CD1c-positive myeloid dendritic cell (primary cell): ENCODE data around the gene FAM120AOS.
A peak's percentile ranks its signal among the peaks of the same experiment; 100 is the strongest.

ENCODE experiments used
- DNase-seq: peaks from one replicate; pipeline ENCODE4 v3.0.0-alpha.2; 2016; ENCODE audit errors: extremely low spot score

The FAM120AOS gene

DNA sequence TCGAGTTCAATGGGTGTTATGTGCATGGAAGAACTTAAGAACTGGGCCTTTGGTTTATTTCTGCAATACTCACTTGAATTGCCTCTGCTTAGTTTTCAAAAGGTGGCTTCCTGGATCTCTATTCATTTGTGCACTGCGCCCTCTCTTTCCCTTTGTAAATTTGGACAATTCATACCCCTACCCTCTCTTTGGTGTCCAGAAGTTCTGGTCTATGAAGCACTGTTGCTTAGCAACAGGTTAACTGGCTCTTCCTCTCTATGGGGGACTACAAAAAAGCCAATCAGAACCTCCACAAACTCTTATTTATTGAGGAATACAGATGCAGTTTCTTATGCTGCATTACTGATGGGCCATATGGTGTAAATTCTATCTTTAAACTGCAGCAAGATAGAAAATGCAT, 15.4 kb downstream of the FAM120AOS start:
- DNase-seq, result no peak

DNA sequence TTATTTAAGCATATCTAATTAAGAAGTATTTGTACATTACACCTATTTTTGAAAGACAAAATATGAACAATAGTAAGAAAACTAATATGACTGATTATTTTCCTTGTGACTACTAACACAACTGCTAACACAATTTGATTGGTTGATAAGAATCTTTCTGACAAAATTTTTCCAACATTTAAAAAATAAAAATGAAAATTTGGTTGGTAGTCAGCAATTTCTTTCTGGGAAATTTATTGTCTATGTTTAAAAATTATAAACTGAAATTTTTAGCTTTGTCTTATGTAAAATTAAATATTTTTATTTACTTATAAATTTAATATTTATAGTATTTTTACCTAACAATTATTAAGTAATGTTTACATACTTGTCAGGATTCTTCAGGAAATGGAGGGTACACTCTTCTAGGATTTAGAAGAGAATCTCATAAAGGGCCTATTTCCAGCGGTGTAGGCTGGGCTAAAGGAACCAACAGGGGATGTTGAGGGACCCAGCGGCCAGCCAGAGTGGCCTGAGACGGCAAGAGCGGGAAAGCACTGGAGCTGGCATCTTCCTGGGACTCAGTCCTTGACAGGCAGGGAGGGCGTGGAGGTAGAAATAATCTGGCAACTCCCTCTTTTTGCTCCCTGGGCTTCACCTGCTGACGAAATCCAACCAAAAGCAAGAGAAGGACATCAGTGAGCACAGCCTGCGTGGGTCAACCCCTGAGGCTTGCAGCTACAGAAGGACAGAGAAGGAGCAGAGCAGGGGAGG, 16.6 kb downstream of the FAM120AOS start:
- no peak for DNase-seq

DNA sequence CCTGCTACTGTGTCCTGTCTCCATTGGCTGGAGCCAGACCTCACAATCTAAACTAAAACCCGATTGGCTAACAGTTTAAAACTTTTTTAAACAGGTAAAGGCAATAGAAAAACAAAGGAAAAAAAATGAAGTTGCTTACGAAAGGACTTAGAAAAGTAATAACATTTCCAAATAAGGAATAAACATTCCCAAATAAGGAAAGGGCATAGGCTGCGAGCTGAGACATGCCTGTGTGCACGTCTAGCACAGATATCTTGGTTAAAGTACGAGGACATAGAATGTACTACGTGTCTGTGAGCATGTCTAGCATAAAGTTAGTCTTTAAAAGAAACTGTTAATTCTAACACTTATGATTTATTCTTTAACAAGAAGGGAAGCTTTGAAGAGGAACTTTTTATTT, 17.2 kb downstream of the FAM120AOS start:
- no peak for DNase-seq

DNA sequence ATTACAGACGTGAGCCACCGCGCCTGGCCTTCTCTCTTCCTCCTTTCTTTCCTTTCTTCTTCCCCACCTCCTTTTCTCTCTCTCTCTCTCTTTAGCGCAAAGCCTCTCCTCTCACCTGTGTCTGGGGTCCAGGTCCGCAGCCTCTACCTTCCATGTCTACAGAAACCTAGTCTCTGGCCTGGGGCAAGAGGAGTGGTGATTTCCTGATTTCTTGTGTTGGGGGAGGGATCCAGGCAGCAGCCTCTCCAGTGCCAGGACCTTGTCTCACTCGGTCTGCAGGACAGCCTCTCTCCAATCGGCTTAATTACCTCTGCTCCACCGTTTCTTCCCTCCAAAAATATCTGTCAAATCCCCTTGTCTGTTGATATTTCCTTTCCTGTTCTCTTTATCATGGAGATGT, 18.0 kb downstream of the FAM120AOS start:
- no peak for DNase-seq

DNA sequence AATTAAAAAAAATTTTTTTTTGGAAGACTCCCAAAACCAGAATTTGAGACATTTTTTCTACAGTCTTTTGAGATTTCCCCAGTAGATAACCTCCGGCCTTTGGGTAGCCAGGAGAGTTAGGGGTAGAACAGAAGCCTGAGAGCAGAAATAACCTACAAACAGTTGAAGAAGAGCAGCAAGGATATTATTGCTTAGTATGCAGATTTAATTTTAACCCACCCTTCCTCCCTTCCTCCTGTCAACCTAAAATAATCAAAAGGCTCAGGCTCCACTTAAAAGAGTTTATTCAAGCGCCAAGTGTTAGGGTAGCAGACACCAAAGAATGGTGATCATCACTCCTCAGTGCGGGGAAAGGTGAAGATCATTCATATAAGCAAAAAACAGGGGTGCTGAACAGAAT, 19.3 kb downstream of the FAM120AOS start:
- DNase-seq, result no peak

DNA sequence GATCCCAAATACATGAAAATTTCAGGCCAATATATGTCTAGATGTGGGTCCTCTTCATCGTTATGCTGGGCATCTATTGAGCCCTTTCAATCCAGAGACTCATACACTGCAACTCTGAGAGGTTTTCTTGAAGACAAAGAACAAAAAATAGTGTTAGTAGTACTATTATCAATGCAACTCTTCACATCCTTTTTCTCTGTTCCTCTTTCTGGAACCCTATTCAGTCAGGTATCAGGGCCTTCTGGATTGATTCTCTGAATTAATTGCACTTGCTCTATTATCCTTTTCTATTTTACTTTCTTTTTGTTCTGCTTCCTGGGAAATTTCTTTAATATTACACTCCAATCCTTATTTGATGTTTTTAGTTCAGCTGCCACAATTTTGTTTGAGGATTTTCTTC, 20.4 kb downstream of the FAM120AOS start:
- DNase-seq, result no peak

DNA sequence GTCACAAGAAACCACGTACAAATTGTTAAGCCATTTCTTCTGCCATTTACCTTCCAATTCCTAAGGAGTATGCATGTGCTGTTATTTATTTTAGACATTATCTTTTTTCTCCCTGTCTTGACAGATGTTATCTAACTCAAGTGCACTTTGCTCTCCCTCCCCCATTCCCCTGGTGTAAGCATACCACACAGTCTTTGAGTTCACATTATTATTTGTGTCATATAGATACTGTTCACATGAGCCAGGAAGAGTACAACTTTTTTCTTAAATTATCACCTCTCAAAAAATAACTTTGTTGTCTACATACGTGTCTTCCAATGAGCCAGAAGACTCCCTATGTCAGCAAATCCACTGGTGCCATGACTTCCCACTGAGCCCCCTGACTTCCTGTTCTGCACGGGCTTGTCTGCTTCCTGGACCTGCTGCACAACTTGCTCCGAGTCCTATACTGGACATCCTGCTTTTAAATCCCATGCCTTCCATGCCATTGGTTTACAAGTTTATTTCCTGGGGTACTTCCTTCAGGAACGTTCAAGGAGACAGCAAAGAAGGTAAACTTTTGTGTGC, 21.8 kb downstream of the FAM120AOS start:
- DNase-seq, result no peak

DNA sequence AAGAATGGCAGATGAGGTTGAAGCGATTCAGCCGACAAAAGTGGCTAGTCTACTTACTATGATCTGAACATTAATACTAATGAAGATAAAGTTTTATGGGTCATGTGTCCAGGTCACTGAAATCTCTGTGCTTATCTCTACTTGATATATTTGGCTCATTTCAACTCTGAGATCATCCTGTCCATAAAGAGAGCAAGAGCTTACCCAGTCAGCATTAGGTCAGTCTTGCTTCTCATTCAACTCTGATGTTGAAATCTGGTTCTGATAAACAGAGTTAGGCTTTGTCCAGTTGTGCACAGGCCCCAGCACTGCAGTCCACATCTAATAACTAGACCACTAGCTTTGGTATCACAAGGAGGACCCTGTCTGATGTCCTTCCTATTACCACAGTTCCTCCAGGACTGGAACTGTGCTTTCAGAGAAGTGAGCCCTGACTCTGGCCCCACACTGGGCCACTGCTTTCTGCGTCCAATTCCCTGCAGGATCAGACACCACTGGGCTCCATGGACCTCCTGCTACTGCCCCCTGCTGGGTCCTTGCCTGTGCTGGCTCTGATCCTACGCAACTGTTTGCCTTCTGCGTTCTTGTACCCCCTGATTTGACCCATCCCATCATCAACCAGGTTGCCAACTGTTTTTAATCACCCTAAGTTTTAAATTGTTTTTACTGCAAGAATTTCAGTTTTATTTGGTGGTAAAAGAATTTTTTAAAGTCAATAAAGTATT, 25.6 kb downstream of the FAM120AOS start:
- DNase-seq, result no peak

DNA sequence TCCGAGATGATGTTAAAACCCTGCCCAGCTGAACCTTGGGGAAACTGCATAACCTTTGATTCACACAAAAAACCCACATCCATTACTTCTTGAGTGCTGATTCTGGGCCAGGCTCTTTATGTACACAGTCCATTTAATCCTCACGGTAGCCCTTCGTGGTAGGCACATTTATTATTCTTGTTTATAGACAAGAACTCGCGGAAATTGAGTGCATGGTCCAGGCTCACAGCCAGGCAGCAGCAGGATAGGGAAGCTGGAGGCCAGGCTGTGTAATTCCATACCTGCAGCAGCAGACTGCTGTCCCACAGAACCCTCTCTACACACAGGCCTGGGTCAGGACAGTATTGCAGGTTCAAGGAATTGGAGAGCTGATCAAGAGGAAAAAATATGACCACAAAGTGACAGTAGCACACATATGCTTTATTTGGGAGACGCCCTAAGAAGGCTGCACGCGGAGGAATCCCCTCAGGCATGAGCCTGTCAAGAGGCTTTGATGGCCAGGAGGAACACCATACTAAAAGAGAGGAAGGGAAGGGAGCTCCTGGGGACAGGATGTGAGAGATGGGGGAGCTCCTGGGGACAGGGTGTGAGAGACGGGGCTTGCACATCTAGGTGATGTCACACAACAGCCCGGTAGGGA, 30.3 kb downstream of the FAM120AOS start:
- DNase-seq, result no peak

DNA sequence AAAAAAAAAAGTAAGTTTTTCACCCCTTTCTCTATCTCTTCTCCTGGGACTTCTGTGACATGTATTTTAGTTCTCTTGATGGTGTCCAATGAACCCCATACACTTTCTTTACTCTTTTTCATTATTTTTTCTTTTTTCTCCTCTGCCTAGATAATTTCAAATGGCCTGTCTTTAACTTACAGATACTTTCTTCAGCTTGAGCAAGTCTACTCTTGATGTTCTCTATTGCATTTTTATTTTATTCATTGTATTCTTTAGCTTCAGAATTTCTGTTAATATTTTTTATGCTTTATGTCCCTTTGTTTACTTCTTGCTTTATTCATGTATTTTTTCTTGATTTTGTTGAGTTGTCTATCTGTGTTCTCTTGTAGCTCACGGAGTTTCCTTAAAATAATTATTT, 34.4 kb downstream of the FAM120AOS start:
- DNase-seq, result no peak

DNA sequence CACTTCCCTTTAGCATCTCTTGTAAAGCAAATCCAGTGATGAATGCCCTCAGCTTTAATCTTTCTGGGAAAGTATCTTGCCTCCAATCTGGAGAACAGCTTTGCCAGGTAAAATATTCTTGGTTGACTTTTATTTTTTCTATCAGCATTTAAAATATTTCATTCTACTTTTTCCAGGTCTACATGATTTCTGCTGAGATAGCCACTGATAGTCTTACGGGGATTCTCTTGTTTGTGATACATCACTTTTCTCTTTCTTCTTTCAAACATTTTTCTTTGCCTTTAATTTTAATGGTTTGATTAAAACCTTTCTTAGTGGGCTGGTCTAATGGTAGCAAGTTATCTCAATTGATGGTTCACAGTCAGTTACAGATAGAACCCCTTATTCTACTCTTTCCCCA, 35.8 kb downstream of the FAM120AOS start:
- DNase-seq, result no peak

DNA sequence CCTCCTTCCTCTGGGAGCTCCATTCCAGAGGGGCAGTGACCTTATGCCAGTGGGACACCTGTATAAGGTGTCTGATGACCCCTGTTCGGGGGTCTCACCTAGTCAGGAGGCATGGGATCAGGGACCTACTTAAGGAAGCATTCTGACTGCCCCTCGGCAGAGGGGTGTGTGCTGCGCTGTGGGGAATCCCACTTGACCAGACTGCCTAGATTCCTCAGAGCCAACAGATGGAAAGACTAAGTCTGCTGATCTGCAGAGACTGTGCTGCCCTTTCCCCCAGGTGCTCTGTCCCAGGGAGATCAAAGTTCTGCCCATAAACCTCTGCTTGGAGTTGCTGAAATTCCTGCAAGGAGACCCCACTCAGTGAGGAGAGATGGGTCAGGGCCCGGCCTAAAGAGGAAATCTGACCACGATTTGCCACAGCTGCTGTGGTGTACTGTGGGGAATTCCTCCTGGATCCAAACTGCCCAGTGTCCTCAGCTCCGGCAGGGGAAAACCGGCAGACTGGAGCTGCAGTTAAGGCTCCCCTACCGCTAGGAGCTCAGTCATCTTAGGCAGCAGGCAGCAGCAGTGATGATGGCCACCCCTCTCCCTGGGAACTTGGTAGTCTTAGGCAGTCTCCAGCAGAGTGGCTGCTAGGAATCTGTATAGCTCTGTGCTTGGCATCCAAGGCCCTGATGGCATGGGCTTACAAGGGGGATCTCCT, 36.7 kb downstream of the FAM120AOS start:
- no peak for DNase-seq

DNA sequence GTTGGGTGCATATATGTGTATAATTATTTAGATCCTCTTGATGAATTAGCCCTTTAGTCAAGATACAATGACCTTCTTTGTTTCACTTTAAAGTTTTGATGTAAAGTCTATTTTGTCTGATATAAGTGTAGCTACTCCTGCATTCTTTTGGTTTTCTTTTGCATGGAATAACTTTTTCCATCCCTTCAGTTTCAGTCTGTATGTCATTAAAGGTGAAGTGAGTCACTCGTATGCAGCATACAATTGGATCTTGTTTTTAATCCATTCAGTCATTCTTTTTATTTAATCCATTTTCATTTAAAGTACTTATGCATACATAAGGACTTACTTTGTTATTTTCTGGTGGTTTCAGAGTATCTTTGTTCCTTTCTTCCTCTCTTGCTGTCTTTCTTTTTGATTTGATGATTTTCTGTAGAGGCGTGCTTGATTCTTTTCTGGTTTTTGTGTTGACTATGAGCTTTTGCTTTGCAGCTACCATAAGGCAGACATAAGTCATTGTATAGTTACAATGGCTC, 38.1 kb downstream of the FAM120AOS start:
- DNase-seq, result no peak

DNA sequence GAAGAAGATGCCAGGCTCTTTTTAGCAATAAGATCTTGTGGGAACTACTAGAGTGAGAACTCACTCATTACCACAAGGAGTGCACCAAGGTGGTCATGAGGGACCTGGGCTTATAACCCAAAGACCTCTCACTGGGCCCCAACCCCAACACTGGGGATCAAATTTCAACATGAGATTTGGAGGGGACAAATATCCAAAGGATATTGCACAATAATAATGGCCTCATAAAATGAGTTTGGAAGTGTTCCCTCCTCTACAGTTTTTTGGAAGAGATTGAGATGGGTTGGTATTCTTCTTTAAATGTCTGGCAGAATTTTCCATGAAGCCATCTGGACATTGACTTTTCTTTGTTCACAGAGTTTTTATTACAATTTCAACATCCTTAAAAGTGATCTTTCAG, 39.9 kb downstream of the FAM120AOS start:
- no peak for DNase-seq

DNA sequence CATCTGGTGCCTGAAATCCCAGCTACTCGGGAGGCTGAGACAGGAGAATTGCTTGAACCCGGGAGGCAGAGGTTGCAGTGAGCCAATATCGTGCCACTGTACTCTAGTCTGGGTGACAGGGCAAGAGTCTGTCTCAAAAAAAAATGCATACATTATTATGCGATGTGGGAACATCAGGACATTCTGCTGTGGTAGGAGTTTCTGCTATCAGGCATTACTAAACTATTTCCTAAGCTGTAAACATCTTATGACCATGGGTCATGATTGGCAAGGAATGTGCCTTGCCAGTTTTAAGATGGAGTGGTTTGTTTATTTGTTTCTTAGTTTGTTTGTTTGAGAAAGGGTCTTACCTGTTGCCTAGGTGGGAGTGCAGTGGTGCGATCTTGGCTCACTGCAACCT, 47.0 kb downstream of the FAM120AOS start:
- DNase-seq, result no peak

DNA sequence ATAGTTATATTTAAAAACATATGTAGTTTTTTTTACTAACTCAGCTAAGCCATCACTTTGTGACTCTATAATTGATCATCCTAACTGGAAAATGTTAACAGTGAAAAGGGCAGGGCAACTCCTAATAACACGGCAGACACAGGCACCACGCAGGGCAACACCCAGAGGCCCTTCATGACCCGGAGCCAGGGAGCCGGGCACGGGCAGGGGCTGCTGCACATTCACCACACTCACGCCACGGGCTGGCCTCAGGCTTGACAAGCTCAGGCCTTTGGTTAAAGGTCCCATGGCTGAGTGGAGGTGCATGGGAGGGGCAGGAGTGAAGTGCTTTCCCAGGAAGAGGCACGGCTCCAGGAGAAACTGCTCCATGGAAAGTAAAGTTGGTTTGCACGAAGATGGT, 54.9 kb downstream of the FAM120AOS start:
- DNase-seq, result no peak

DNA sequence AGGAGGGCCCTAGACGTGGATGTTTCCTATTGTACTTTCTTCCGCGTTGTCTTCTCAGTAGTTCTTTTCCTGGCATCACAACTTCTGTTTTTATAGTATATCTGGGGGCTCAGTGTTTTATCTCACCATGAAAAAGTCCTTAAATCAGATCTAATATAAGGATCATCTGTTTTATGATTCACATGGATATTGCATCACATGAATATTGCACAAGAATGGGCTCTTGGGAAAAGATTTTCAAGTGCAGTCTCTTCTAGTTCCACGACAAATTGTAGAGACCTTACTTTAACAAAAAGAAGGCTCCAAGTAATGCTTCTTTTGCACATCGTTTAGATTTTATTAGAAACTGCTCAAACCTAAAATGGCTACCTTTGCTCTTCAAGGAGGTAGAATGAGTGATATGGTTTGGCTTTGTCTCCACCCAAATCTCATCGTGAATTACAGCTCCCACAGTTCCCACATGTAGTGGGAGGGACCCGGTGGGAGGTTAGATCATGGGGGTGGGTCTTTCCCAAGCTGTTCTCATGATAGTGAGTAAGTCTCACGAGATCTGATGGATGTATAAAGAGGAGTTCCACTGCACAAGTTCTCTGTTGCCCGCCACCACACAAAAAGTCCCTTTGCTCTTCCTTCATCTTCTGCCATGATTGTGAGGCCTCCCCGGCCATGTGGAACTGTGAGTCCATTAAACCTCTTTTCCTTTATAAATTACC, 55.6 kb downstream of the FAM120AOS start:
- DNase-seq, result peak; percentile 42
